ENCODE measurements around the gene STX2.

- TF ChIP-seq, protein P1, sequence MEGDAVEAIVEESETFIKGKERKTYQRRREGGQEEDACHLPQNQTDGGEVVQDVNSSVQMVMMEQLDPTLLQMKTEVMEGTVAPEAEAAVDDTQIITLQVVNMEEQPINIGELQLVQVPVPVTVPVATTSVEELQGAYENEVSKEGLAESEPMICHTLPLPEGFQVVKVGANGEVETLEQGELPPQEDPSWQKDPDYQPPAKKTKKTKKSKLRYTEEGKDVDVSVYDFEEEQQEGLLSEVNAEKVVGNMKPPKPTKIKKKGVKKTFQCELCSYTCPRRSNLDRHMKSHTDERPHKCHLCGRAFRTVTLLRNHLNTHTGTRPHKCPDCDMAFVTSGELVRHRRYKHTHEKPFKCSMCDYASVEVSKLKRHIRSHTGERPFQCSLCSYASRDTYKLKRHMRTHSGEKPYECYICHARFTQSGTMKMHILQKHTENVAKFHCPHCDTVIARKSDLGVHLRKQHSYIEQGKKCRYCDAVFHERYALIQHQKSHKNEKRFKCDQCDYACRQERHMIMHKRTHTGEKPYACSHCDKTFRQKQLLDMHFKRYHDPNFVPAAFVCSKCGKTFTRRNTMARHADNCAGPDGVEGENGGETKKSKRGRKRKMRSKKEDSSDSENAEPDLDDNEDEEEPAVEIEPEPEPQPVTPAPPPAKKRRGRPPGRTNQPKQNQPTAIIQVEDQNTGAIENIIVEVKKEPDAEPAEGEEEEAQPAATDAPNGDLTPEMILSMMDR (conservative IDR thresholded peaks at IDR 0.05 in 1 of 2, IDR thresholded peaks at IDR 0.05 in 1 of 2; ENCODE audit: low read depth in 1 of 2, low read length in 2 of 2): no peak
- no peak for TF ChIP-seq EZH2 (IDR thresholded peaks at IDR 0.05; ENCODE audit: low read length, missing control alignments)
Observed at GRCh38 chr12:130849561-130850417, 10.7 kb upstream of the STX2 start.
